Heart right ventricle (tissue), 16 donors: Measurements from ENCODE around the gene TM4SF18. TPM values are rescaled to one million over a fixed set of nuclear protein-coding genes. Genes with fewer than 3 reads are reported as not detected.
A peak's percentile ranks its signal among the peaks of the same experiment; 100 is the strongest.

Source experiments
- ATAC-seq, 8 donors: fragments of 200-7000 bp; cut with Tn5 transposase; one replicate each; pipeline ENCODE4 v1.9.1; 2020; ENCODE audit warnings: mild to moderate bottlenecking in 8 of 8, moderate library complexity in 8 of 8, moderate number of reproducible peaks in 1 of 8
- DNase-seq, 2 donors: peaks; one replicate each; pipeline ENCODE4 v3.0.0-alpha.2; 2020
- H3K27ac ChIP-seq, 10 donors: fragments of 200-600 bp; sonication (generic) in 2 of 10; one replicate each; pipeline versions ENCODE4 v1.5.0 to v1.8.0; 2020 to 2022; ENCODE audit warnings: mild to moderate bottlenecking in 3 of 10
- H3K27me3 ChIP-seq, 7 donors: fragments of 200-600 bp; one replicate each; pipeline ENCODE4 v1.8.0; 2021 to 2022; ENCODE audit warnings: mild to moderate bottlenecking in 2 of 7
- H3K36me3 ChIP-seq, 9 donors: fragments of 200-600 bp; sonication (generic) in 1 of 9; one replicate each; pipeline versions ENCODE4 v1.5.0 to v1.8.0; 2020 to 2022; ENCODE audit warnings: mild to moderate bottlenecking in 2 of 9
- H3K4me1 ChIP-seq, 9 donors: fragments of 200-600 bp; sonication (generic) in 1 of 9; one replicate each; pipeline versions ENCODE4 v1.5.0 to v1.8.0; 2020 to 2022; ENCODE audit warnings: mild to moderate bottlenecking in 4 of 9
- H3K4me3 ChIP-seq, 10 donors: fragments of 200-600 bp; sonication (generic) in 2 of 10; one replicate each; pipeline versions ENCODE4 v1.5.0 to v1.8.0; 2020 to 2022; ENCODE audit warnings: mild to moderate bottlenecking in 7 of 10, moderate library complexity in 2 of 10
- H3K9me3 ChIP-seq, 11 donors: fragments of 200-600 bp in 10 of 11; sonication (generic) in 2 of 11; one replicate each; pipeline versions ENCODE4 v1.5.0 to v1.8.0; 2013 to 2022; ENCODE audit warnings: mild to moderate bottlenecking in 2 of 11, control low read depth in 1 of 11, moderate library complexity in 1 of 11
- CTCF ChIP-seq, 9 donors: fragments of 200-600 bp; sonication (generic) in 2 of 9; IDR thresholded peaks; one replicate each; pipeline versions ENCODE4 v1.5.0 to v1.8.0; 2021 to 2022; ENCODE audit warnings: antibody characterized with exemption in 9 of 9, mild to moderate bottlenecking in 5 of 9, moderate library complexity in 1 of 9
- WGBS, 2 donors: extraction: QIAGEN DNeasy Blood & Tissue Kit; methylation state at CpG; one replicate each; pipeline ENCODE4 v1.1.7; 2013; ENCODE audit warnings: inconsistent platforms in 1 of 2; 5-methylcytosine and 5-hydroxymethylcytosine counted together
- intact Hi-C, 10 donors: fragments of 100-400 bp; cut with DNase I; formaldehyde crosslinking; loops; one replicate each; pipeline versions ENCODE4 v1.11.1 to v1.14.2; 2022
- polyA plus RNA-seq, 2 donors: library from polyadenylated mRNA; stranded (reverse); fragments of 200-250 nt; gene quantifications; one replicate each; pipeline ENCODE4 v1.2.3, GENCODE V29; 2013
- total RNA-seq, 10 donors: library from RNA; stranded (reverse); fragmentation: NEBNext Ultra II Directional in 3 of 10; extraction: Animal tissue kit (Norgen Biotek cat#: 25700) in 3 of 10; gene quantifications; one replicate each; pipeline versions ENCODE4 v1.2.1 to v1.2.4, GENCODE V29; 2021 to 2023
- donor health status: Arrhythmogenic right ventricular cardiomyopathy.
- donor health status: ischemic (EF 13 %, LVEDD 7.1; RV severe dilation, severe dysfunction).
- donor health status: healthy with polysubstance abuse.
- donor health status: DM: no; HTN: yes; CAD: no.
- donor health status: DM: no; HTN: no; CAD: no.
- donor health status: ischemic (EF 25% LVEDD 6.9; RV normal size, moderate dysfunction).
- donor health status: ischemic (EF 25% LVEDD 5.7; RV mildly dilated, moderate dysfunction).
- donor health status: healthy.
- donor health status: DM: yes; HTN: yes; CAD: no.
- donor health status: Ischemic cardiomyopathy.
- donor health status: ischemic (EF 35%, LVEDD 5.7; RV mildly dilated, moderate dysfunction).
- donor health status: nonischemic (EF 11% LVEDD 7.7; RV severe dilation, severe dysfunction).
- donor health status: DM: yes; HTN: yes; CAD: no.
- donor health status: PGD.
- donor health status: ischemic (EF 29% LVEDD 5.4; RV normal size, mild dysfunction).
- donor health status: nonischemic (EF 23%, LVEDD 6.1; RV moderate dilation, normal function).

TM4SF18 gene
- total and polyA plus RNA-seq, 12 donors: 4.1 to 21.2 (median 8.8) TPM

GRCh38 chr3:149369991-149370866, 36.8 kb upstream of the TM4SF18 start:
- Histone ChIP-seq H3K27me3 (no peaks in the 10 kb centered on the region), H3K4me3 (peak overlapping the region in 4 of 10 donors; percentile 2 to 69 (median 61)), H3K4me1 (peaks cover 0 to 72% (median 47%) of the 10 kb centered on the region in 9 donors), H3K9me3 (no peaks in the 10 kb centered on the region), H3K36me3 (peaks cover 0 to 68% (median 19%) of the 10 kb centered on the region in 9 donors), H3K27ac (peak overlapping the region in 9 of 10 donors; percentile 6 to 90 (median 51))
- TF ChIP-seq CTCF (IDR thresholded peaks at IDR 0.05): no peak
- ATAC-seq: no peak
- no peak for DNase-seq
- WGBS, 2 donors: 51 to 67% methylated on average over 3 of the region's 3 CpGs
- intact Hi-C loops: no loop called here

- no peak for ATAC-seq
- Histone ChIP-seq H3K36me3 (peaks cover 0 to 55% (median 11%) of the 10 kb centered on the region in 9 donors), H3K27me3 (no peaks in the 10 kb centered on the region), H3K27ac (peak overlapping the region in 3 of 10 donors; percentile 0 to 90 (median 87)), H3K4me3 (no peak overlapping the region), H3K9me3 (no peaks in the 10 kb centered on the region), H3K4me1 (peaks cover 0 to 61% (median 34%) of the 10 kb centered on the region in 9 donors)
- WGBS, 2 donors: 73 to 80% methylated on average over 6 of the region's 6 CpGs
- TF ChIP-seq CTCF (IDR thresholded peaks at IDR 0.05): no peak
- DNase-seq: no peak
- intact Hi-C loops: no loop called here
These were observed 35.5 kb upstream of the TM4SF18 start for GRCh38 chr3:149368674-149369497.

- 68 to 79% methylated on average over 6 of the region's 6 CpGs for WGBS, 2 donors
- ATAC-seq (no peak), DNase-seq (no peak)
- Histone ChIP-seq H3K4me1 (peaks cover 0 to 56% (median 28%) of the 10 kb centered on the region in 9 donors), H3K36me3 (peaks cover 0 to 48% (median 11%) of the 10 kb centered on the region in 9 donors), H3K9me3 (no peaks in the 10 kb centered on the region), H3K27me3 (no peaks in the 10 kb centered on the region), H3K4me3 (no peak overlapping the region), H3K27ac (peak overlapping the region in 1 of 10 donors; percentile 90)
- intact Hi-C loops: no loop called here
- TF ChIP-seq CTCF (IDR thresholded peaks at IDR 0.05): peak in 1 of 9 donors; percentile 24
These were observed 34.8 kb upstream of the TM4SF18 start for GRCh38 chr3:149368201-149368673.
